Adrenal gland (tissue), 12 donors: ENCODE measurements around the gene TMPRSS3. TPM values are rescaled to one million over a fixed set of nuclear protein-coding genes. Genes with fewer than 3 reads are reported as not detected.

Source experiments
- polyA plus RNA-seq, 3 donors: library from polyadenylated mRNA; stranded (reverse); fragments of 200-250 nt in 2 of 3; fragments of 350-450 nt in 1 of 3; fragmentation: Illumina TruSeq in 1 of 3; extraction: RNeasy Lipid Tissue Mini Kit (QIAGEN cat#74804) in 1 of 3; gene quantifications; one replicate each; pipeline ENCODE4 v1.2.3, GENCODE V29; 2013 to 2014
- small RNA-seq, 2 donors: library from RNA; depleted of rRNA; stranded (forward); fragments of <200 nt; gene quantifications; one replicate each; pipeline ENCODE3, GENCODE V24; 2016
- total RNA-seq, 9 donors: library from RNA; depleted of rRNA in 4 of 9; stranded (reverse); fragments of >200 nt in 4 of 9; fragments of 120-200 nt in 1 of 9; fragmentation: NEBNext Ultra II Directional in 1 of 9; extraction: Animal tissue kit (Norgen Biotek cat#: 25700) in 1 of 9; gene quantifications; one replicate each; pipeline versions ENCODE4 v1.1.0 to v1.2.4, GENCODE V29; 2013 to 2023
- donor health status: healthy with polysubstance abuse.
- donor health status: Bipolar disorder and iron deficiency.
- donor health status: DM: yes; HTN: yes; CAD: no.
- donor health status: DM: no; HTN: no; CAD: no.
- donor health status: DM: no; HTN: no; CAD: no.
- donor health status: DM: yes; HTN: yes; CAD: no.

Gene TMPRSS3
- total and polyA plus RNA-seq, 12 donors: 0.14 to 2.9 (median 0.38) TPM; not detected in 3

Small RNA genes within 50 kb of the gene (small RNA-seq; reads per million reads assigned to genes)
- 0 reads per million in 2 donors for gene RNU6-1149P

Other genes with a start within 250 kb of the TMPRSS3 start
- 100 to 1,000 TPM in 2 of 9 donors, 10 to 100 TPM in 7; 23.2 to 136 (median 88.2) TPM for gene ABCG1, start 176.9 kb downstream of the TMPRSS3 start, total RNA-seq
- 10 to 100 TPM; 32.5 to 52.7 (median 38.7) TPM for gene ABCG1, start 176.9 kb downstream of the TMPRSS3 start, polyA plus RNA-seq
- gene TFF3, start 80.6 kb downstream of the TMPRSS3 start, total RNA-seq: 10 to 100 TPM in 4 of 9 donors, 1 to 10 TPM in 5; 1.3 to 29.3 (median 10.0) TPM
- gene TFF3, start 80.6 kb downstream of the TMPRSS3 start, polyA plus RNA-seq: 10 to 100 TPM in 2 of 3 donors, 1 to 10 TPM in 1; 1.2 to 42.3 (median 20.4) TPM
- under 1 TPM in 1 of 9 donors, not detected in 8; 0.39 TPM for gene TFF2, start 45.1 kb downstream of the TMPRSS3 start, total RNA-seq
- under 1 TPM in 1 of 3 donors, not detected in 2; 0.17 TPM for gene TFF2, start 45.1 kb downstream of the TMPRSS3 start, polyA plus RNA-seq
- gene TFF1, start 29.5 kb downstream of the TMPRSS3 start, total RNA-seq: under 1 TPM in 2 of 9 donors, not detected in 7; 0.39 to 0.72 TPM
- gene TFF1, start 29.5 kb downstream of the TMPRSS3 start, polyA plus RNA-seq: 1 to 10 TPM in 1 of 3 donors, not detected in 2; 1.5 TPM
- gene UBASH3A, start 7.8 kb upstream of the TMPRSS3 start, total RNA-seq: 1 to 10 TPM in 1 of 9 donors, under 1 TPM in 6, not detected in 2; 0.21 to 1.2 (median 0.43) TPM
- gene UBASH3A, start 7.8 kb upstream of the TMPRSS3 start, polyA plus RNA-seq: under 1 TPM; 0.09 to 0.88 (median 0.44) TPM
- 1 to 10 TPM in 1 of 9 donors, under 1 TPM in 6, not detected in 2; 0.13 to 1.4 (median 0.61) TPM for gene RSPH1, start 100.2 kb upstream of the TMPRSS3 start, total RNA-seq
- 1 to 10 TPM; 1.2 to 5.8 (median 3.2) TPM for gene RSPH1, start 100.2 kb upstream of the TMPRSS3 start, polyA plus RNA-seq
- 10 to 100 TPM in 7 of 9 donors, 1 to 10 TPM in 2; 4.8 to 27.2 (median 17.2) TPM for gene SLC37A1, start 117.8 kb upstream of the TMPRSS3 start, total RNA-seq
- gene SLC37A1, start 117.8 kb upstream of the TMPRSS3 start, polyA plus RNA-seq: 10 to 100 TPM; 11.0 to 16.7 (median 14.3) TPM